ENCODE data around the gene TESK1.

TESK1 gene

GRCh38 chr9:35649431-35650340, 44.6 kb downstream of the TESK1 start:
- FAIRE-seq = no peak

- FAIRE-seq = no peak
These were observed 45.5 kb downstream of the TESK1 start, which contains the start of gene SIT1 for GRCh38 chr9:35650341-35651158. TSS of gene SIT1 (minus strand) at chr9:35650931. CDS start at chr9:35650853, 78 bp downstream.

- FAIRE-seq = no peak
These were observed 47.1 kb downstream of the TESK1 start for GRCh38 chr9:35651956-35652828.

- no peak for FAIRE-seq
These were observed 47.8 kb downstream of the TESK1 start for GRCh38 chr9:35652829-35653209.

GRCh38 chr9:35653611-35654010, 48.5 kb downstream of the TESK1 start:
- no peak for FAIRE-seq

GRCh38 chr9:35656348-35656747, 51.3 kb downstream of the TESK1 start:
- FAIRE-seq = no peak

- no peak for FAIRE-seq
These were observed 51.9 kb downstream of the TESK1 start for GRCh38 chr9:35656831-35657545.

GRCh38 chr9:35657546-35658136, 52.6 kb downstream of the TESK1 start, which contains the start of gene RMRP:
TSS of gene RMRP (minus strand) at chr9:35658019.
- peak; percentile 57 for FAIRE-seq

GRCh38 chr9:35658137-35658967, 53.3 kb downstream of the TESK1 start, which contains the start of gene CCDC107:
TSS of gene CCDC107 (plus strand) at chr9:35658292. CDS start at chr9:35658380, 88 bp downstream.
- FAIRE-seq = no peak

- FAIRE-seq = no peak
These were observed 53.8 kb downstream of the TESK1 start for GRCh38 chr9:35658968-35659220.

- no peak for FAIRE-seq
These were observed 54.3 kb downstream of the TESK1 start for GRCh38 chr9:35659340-35659739.

All from A204.1 (cell line).